Breast epithelium (tissue), 3 donors: ENCODE results near the gene PPM1L.

Experiments used
- POLR2A ChIP-seq: fragments of 450-650 bp; IDR thresholded peaks from one replicate; pipeline ENCODE4 v1.6.1; 2016; ENCODE audit warnings: antibody characterized with exemption, mild to moderate bottlenecking, moderate library complexity
- POLR2AphosphoS5 ChIP-seq, 3 donors: sonication (generic); formaldehyde crosslinking; IDR thresholded peaks; one replicate each; pipeline ENCODE4 v1.6.1; 2017; ENCODE audit warnings: antibody characterized with exemption in 3 of 3
- TF ChIP-seq, protein P1 (sequence below), 3 donors: fragments of 450-650 bp; IDR thresholded peaks; one replicate each; pipeline ENCODE4 v1.5.1; 2016 to 2017; ENCODE audit warnings: antibody characterized with exemption in 3 of 3, mild to moderate bottlenecking in 3 of 3, moderate library complexity in 3 of 3

GRCh38 chr3:160792540-160792939, 36.5 kb downstream of the PPM1L start:
- TF ChIP-seq POLR2A (no peak), POLR2AphosphoS5 (IDR thresholded peaks at IDR 0.05) (no peak)
- TF ChIP-seq, protein P1, sequence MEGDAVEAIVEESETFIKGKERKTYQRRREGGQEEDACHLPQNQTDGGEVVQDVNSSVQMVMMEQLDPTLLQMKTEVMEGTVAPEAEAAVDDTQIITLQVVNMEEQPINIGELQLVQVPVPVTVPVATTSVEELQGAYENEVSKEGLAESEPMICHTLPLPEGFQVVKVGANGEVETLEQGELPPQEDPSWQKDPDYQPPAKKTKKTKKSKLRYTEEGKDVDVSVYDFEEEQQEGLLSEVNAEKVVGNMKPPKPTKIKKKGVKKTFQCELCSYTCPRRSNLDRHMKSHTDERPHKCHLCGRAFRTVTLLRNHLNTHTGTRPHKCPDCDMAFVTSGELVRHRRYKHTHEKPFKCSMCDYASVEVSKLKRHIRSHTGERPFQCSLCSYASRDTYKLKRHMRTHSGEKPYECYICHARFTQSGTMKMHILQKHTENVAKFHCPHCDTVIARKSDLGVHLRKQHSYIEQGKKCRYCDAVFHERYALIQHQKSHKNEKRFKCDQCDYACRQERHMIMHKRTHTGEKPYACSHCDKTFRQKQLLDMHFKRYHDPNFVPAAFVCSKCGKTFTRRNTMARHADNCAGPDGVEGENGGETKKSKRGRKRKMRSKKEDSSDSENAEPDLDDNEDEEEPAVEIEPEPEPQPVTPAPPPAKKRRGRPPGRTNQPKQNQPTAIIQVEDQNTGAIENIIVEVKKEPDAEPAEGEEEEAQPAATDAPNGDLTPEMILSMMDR (IDR thresholded peaks at IDR 0.05): no peak
